ENCODE data around the gene BBS1.

DNA sequence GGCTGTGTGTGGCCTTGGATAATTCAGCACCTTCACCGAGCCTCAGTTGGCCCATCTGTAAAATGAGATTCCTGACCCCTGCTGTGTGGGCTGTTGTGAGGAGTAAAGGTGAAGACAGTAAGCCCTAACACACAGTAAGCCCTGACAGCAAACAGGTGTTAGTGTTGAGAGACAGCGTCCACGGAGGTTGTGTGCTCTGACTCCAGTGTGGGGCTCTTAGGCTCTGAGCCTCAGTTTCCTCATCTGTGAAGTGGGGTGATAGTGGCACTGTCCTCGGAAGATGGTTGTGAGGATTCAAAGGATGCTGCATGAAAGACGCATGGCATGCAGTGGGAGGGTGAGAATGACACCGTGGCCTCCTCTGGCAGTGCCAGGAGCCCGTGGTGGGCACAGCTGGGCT is 16.0 kb upstream of the BBS1 start:
- TF ChIP-seq, protein P1, sequence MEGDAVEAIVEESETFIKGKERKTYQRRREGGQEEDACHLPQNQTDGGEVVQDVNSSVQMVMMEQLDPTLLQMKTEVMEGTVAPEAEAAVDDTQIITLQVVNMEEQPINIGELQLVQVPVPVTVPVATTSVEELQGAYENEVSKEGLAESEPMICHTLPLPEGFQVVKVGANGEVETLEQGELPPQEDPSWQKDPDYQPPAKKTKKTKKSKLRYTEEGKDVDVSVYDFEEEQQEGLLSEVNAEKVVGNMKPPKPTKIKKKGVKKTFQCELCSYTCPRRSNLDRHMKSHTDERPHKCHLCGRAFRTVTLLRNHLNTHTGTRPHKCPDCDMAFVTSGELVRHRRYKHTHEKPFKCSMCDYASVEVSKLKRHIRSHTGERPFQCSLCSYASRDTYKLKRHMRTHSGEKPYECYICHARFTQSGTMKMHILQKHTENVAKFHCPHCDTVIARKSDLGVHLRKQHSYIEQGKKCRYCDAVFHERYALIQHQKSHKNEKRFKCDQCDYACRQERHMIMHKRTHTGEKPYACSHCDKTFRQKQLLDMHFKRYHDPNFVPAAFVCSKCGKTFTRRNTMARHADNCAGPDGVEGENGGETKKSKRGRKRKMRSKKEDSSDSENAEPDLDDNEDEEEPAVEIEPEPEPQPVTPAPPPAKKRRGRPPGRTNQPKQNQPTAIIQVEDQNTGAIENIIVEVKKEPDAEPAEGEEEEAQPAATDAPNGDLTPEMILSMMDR (IDR thresholded peaks at IDR 0.05; ENCODE audit: low read depth, low read length, missing input control): no peak
- TF ChIP-seq, protein P2, sequence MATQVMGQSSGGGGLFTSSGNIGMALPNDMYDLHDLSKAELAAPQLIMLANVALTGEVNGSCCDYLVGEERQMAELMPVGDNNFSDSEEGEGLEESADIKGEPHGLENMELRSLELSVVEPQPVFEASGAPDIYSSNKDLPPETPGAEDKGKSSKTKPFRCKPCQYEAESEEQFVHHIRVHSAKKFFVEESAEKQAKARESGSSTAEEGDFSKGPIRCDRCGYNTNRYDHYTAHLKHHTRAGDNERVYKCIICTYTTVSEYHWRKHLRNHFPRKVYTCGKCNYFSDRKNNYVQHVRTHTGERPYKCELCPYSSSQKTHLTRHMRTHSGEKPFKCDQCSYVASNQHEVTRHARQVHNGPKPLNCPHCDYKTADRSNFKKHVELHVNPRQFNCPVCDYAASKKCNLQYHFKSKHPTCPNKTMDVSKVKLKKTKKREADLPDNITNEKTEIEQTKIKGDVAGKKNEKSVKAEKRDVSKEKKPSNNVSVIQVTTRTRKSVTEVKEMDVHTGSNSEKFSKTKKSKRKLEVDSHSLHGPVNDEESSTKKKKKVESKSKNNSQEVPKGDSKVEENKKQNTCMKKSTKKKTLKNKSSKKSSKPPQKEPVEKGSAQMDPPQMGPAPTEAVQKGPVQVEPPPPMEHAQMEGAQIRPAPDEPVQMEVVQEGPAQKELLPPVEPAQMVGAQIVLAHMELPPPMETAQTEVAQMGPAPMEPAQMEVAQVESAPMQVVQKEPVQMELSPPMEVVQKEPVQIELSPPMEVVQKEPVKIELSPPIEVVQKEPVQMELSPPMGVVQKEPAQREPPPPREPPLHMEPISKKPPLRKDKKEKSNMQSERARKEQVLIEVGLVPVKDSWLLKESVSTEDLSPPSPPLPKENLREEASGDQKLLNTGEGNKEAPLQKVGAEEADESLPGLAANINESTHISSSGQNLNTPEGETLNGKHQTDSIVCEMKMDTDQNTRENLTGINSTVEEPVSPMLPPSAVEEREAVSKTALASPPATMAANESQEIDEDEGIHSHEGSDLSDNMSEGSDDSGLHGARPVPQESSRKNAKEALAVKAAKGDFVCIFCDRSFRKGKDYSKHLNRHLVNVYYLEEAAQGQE (IDR thresholded peaks at IDR 0.05): no peak
- no peak for TF ChIP-seq GABPA (IDR thresholded peaks at IDR 0.05 in 1 of 2, conservative IDR thresholded peaks at IDR 0.05 in 1 of 2)
- no peak for TF ChIP-seq YY1 (IDR thresholded peaks at IDR 0.05)
- no peak for TF ChIP-seq TAF1 (conservative IDR thresholded peaks at IDR 0.05)
- no peak for TF ChIP-seq RAD21 (IDR thresholded peaks at IDR 0.05)
- TF ChIP-seq, protein P3, sequence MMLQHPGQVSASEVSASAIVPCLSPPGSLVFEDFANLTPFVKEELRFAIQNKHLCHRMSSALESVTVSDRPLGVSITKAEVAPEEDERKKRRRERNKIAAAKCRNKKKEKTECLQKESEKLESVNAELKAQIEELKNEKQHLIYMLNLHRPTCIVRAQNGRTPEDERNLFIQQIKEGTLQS (IDR thresholded peaks at IDR 0.05): no peak
- TF ChIP-seq, protein P4, sequence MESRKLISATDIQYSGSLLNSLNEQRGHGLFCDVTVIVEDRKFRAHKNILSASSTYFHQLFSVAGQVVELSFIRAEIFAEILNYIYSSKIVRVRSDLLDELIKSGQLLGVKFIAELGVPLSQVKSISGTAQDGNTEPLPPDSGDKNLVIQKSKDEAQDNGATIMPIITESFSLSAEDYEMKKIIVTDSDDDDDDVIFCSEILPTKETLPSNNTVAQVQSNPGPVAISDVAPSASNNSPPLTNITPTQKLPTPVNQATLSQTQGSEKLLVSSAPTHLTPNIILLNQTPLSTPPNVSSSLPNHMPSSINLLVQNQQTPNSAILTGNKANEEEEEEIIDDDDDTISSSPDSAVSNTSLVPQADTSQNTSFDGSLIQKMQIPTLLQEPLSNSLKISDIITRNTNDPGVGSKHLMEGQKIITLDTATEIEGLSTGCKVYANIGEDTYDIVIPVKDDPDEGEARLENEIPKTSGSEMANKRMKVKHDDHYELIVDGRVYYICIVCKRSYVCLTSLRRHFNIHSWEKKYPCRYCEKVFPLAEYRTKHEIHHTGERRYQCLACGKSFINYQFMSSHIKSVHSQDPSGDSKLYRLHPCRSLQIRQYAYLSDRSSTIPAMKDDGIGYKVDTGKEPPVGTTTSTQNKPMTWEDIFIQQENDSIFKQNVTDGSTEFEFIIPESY (IDR thresholded peaks at IDR 0.05): no peak
